Measurements from ENCODE around the gene TBC1D1.

DNA sequence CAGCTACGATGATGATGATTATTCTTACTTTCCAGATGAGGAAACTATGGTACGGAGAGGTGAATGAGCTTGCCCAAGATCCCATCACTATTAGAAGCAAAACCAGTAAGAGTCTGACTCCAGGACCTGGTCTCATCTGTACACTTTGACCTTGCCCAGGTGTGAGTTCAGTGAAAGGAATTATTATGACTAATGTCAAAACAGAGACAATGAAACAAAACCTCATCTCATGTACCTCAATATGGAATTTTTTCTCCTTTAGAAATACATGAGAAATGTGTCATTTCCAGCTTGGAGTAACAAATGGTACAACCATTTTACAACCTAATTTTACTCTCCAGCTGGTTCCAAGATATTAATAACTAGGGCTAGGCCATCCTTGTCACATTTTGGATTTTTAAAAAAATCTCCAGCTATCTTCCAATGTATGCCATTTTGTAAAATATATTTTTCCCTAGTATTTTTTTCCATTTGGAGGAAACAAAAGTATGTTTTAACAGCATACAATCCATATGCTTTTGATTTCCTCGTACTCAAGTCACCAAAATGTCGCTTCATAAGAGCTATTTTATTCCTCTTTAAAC, 283.1 kb downstream of the TBC1D1 start:
- no peak for TF ChIP-seq CTCF (IDR thresholded peaks at IDR 0.05)
- TF ChIP-seq POLR2A (IDR thresholded peaks at IDR 0.05), result no peak
